Smooth muscle cell (in vitro differentiated cells): Measurements from ENCODE around the gene RAP1GAP2. TPM values are rescaled to one million over a fixed set of nuclear protein-coding genes. Genes with fewer than 3 reads are reported as not detected.

Source experiments
- DNase-seq: peaks from one replicate; lab custom pipeline; 2025; ENCODE audit not compliant: unreplicated experiment; lab: John Stamatoyannopoulos, UW
- H2AFZ ChIP-seq: fragments of 200-600 bp; sonication (generic); 2 replicates; pipeline ENCODE4 v1.6.0; 2016; ENCODE audit warnings: antibody characterized with exemption, low read depth, mild to moderate bottlenecking
- H3F3A ChIP-seq: fragments of 200-600 bp; sonication (generic); 2 replicates; pipeline ENCODE4 v1.6.0; 2017; ENCODE audit warnings: antibody characterized with exemption, low read depth
- H3K27ac ChIP-seq: fragments of 200-600 bp; sonication (generic); 2 replicates; pipeline ENCODE4 v1.5.1; 2016; ENCODE audit warnings: low read depth, mild to moderate bottlenecking
- H3K27me3 ChIP-seq: fragments of 200-600 bp; sonication (generic); 2 replicates; pipeline ENCODE4 v1.6.1; 2016; ENCODE audit warnings: low read depth, mild to moderate bottlenecking
- H3K36me3 ChIP-seq: fragments of 200-600 bp; sonication (generic); 2 replicates; pipeline ENCODE4 v1.5.1; 2016; ENCODE audit warnings: low read depth
- H3K4me1 ChIP-seq: fragments of 200-600 bp; sonication (generic); 2 replicates; pipeline ENCODE4 v1.5.1; 2016; ENCODE audit warnings: low read depth
- H3K4me2 ChIP-seq: fragments of 200-600 bp; sonication (generic); 2 replicates; pipeline ENCODE4 v1.6.0; 2016; ENCODE audit warnings: mild to moderate bottlenecking
- H3K4me3 ChIP-seq: fragments of 200-600 bp; sonication (generic); 2 replicates; pipeline ENCODE4 v1.5.1; 2016; ENCODE audit warnings: mild to moderate bottlenecking
- H3K79me2 ChIP-seq: fragments of 200-600 bp; sonication (generic); 2 replicates; pipeline ENCODE4 v1.6.0; 2016; ENCODE audit warnings: low read depth, mild to moderate bottlenecking
- H3K9ac ChIP-seq: fragments of 200-600 bp; sonication (generic); 2 replicates; pipeline ENCODE4 v1.6.0; 2016; ENCODE audit warnings: low read depth
- H3K9me3 ChIP-seq: fragments of 200-600 bp; sonication (generic); replicated peaks from 2 replicates; pipeline ENCODE4 v1.5.1; 2016; ENCODE audit warnings: low read depth
- H4K20me1 ChIP-seq: fragments of 200-600 bp; sonication (generic); 2 replicates; pipeline ENCODE4 v1.6.0; 2016; ENCODE audit warnings: low read depth
- WGBS: methylation state at CpG from one replicate; pipeline ENCODE4 v1.1.7; 2016; ENCODE audit warnings: low lambda C conversion rate; 5-methylcytosine and 5-hydroxymethylcytosine counted together
- polyA plus RNA-seq: library from polyadenylated mRNA; unstranded; fragments of >200 nt; fragmentation: Nextera tagmentation; extraction: Ambion mirVana; gene quantifications from 2 replicates; pipeline ENCODE4 v1.2.1, GENCODE V29; 2016
- total RNA-seq: library from RNA; depleted of rRNA; stranded (reverse); fragments of >200 nt; gene quantifications from 2 replicates; pipeline ENCODE4 v1.2.3, GENCODE V29; 2014
- TF ChIP-seq, protein P1 (sequence below): fragments of 200-600 bp; sonication (generic); IDR thresholded peaks from 2 replicates; pipeline ENCODE4 v1.5.1; 2017; ENCODE audit warnings: borderline replicate concordance, mild to moderate bottlenecking, antibody characterized with exemption; ENCODE audit not compliant: insufficient read depth, poor library complexity, severe bottlenecking

RAP1GAP2 gene
- total and polyA plus RNA-seq, 2 experiments from 2014 or later, result 0.31 to 0.99 TPM

DNA sequence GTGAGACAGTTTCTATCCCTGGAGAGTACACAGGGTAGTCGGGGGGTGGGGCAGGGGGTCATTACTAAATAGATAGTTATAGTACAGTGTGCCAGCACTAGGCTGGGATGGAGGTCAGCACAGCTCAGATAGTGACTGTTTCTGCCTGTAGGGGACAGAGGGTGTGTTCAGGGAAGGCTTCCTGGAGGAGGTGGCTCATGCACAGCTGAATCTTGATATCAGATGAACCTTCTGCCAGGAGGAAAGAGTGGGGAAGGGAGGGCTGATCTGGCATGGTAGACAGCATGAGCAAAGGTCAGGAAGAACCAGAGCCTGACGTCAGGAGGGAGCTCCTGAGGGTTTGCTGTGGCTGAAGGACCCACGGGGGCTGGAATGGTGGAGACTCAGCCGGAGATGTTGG, 210.6 kb downstream of the RAP1GAP2 start:
- H3K27me3 ChIP-seq, result no peaks in the 10 kb centered on the region
- no peak overlapping the region for H3K9ac ChIP-seq
- H2AFZ ChIP-seq, result no peak overlapping the region
- no peaks in the 10 kb centered on the region for H3K79me2 ChIP-seq
- TF ChIP-seq, protein P1, sequence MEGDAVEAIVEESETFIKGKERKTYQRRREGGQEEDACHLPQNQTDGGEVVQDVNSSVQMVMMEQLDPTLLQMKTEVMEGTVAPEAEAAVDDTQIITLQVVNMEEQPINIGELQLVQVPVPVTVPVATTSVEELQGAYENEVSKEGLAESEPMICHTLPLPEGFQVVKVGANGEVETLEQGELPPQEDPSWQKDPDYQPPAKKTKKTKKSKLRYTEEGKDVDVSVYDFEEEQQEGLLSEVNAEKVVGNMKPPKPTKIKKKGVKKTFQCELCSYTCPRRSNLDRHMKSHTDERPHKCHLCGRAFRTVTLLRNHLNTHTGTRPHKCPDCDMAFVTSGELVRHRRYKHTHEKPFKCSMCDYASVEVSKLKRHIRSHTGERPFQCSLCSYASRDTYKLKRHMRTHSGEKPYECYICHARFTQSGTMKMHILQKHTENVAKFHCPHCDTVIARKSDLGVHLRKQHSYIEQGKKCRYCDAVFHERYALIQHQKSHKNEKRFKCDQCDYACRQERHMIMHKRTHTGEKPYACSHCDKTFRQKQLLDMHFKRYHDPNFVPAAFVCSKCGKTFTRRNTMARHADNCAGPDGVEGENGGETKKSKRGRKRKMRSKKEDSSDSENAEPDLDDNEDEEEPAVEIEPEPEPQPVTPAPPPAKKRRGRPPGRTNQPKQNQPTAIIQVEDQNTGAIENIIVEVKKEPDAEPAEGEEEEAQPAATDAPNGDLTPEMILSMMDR, result no peak
- H3K4me3 ChIP-seq, result no peak overlapping the region
- no peaks in the 10 kb centered on the region for H3F3A ChIP-seq
- H3K4me2 ChIP-seq, result no peak overlapping the region
- H3K36me3 ChIP-seq, result no peaks in the 10 kb centered on the region
- no peaks in the 10 kb centered on the region for H3K9me3 ChIP-seq
- DNase-seq, result no peak
- H3K27ac ChIP-seq, result no peak overlapping the region
- 83% methylated on average over 4 of the region's 4 CpGs for WGBS
- no peaks in the 10 kb centered on the region for H3K4me1 ChIP-seq
- H4K20me1 ChIP-seq, result no peaks in the 10 kb centered on the region

DNA sequence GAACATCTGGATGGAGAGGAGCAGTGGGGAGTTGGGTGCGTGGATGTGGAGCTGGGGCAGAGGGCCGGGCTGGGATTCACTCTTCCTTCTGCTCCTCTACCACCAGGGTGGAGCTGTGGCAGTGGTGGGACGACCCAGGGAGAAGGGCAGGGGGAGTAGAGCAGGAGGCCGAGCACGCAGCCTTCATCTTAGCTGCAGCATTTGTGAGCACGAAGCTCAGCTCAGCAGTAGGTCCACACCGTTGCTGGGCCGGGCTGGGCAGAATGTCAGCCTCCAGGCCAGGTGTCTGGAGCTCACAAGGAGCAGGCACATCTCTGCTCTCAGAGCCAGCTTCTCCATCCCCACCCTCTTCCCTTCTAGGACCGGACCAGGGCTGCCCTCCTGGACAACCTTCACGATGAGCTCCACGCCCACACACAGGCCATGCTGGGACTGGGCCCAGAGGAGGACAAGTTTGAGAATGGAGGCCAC, 211.4 kb downstream of the RAP1GAP2 start:
- Histone ChIP-seq H3K4me2 (no peak overlapping the region), H3F3A (no peaks in the 10 kb centered on the region), H3K27me3 (no peaks in the 10 kb centered on the region), H3K36me3 (no peaks in the 10 kb centered on the region), H3K27ac (no peak overlapping the region), H2AFZ (no peak overlapping the region), H3K4me3 (no peak overlapping the region), H3K4me1 (no peaks in the 10 kb centered on the region), H3K79me2 (no peaks in the 10 kb centered on the region), H3K9ac (no peak overlapping the region), H4K20me1 (no peaks in the 10 kb centered on the region), H3K9me3 (no peaks in the 10 kb centered on the region)
- no peak for DNase-seq
- 93% methylated on average over 11 of the region's 11 CpGs for WGBS
- TF ChIP-seq, protein P1, result no peak

DNA sequence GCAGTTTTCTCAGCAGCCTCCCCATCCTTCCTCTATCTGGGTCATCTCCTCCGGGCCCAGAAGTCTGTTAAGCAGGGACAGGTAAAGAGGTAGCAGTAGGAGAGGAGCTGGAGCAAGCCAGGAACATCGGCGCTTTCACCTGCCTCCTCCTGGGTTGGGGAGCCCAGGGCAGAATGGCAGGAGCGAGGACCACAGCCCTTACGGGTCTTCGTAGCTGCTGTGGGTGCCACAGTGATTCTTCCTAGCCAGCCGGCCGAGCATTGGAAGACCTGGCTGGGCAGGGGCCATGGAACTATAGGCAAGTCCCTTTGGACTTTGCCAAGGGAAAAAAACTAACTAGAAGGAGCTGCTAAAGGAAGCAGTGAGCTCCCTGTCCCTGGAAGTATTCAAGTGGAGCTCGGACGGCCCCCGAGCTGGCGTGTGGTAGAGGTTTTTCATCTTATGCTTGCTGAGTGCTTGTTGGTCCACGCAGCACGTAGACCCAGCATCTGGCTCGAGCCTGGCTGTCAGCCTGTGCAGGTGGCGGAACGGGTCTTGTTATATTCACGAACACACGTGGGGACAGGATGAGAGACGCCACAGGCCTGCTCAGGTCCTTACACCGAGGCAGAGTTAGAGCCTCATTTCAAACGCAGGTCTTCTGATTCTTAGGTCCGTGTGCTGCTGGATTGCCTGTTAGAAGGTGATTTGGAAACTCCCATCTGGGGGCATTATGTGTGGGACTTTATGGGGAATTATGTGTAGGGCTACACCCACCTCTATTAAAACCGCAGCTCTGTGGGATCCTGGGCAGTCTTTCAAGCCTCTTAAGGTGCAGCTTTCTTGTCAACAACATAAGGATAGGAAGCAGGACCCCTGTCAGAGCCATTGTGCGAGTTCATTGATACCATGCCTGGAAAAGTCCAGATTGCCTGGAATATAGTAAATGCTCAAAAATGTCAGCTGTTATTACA, 212.4 kb downstream of the RAP1GAP2 start:
- WGBS, result 93% methylated on average over 25 of the region's 25 CpGs
- Histone ChIP-seq H3K4me1 (no peaks in the 10 kb centered on the region), H3F3A (no peaks in the 10 kb centered on the region), H3K27ac (no peak overlapping the region), H3K4me3 (no peak overlapping the region), H3K4me2 (no peak overlapping the region), H2AFZ (no peak overlapping the region), H4K20me1 (no peaks in the 10 kb centered on the region), H3K9me3 (no peaks in the 10 kb centered on the region), H3K9ac (no peak overlapping the region), H3K27me3 (no peaks in the 10 kb centered on the region), H3K79me2 (no peaks in the 10 kb centered on the region), H3K36me3 (no peaks in the 10 kb centered on the region)
- no peak for DNase-seq
- TF ChIP-seq, protein P1, result no peak
